GM21786 (cell line): Measurements from ENCODE around the gene MYL12A.
"Not testable (repeated sequence)": the region's sequence is repeated elsewhere in the genome, so short reads cannot be mapped to it uniquely, and the experiment has no call there.

Experiments used
- ATAC-seq: cut with Tn5 transposase; IDR thresholded peaks from one replicate; pipeline ENCODE4 v1.9.1; 2021; ENCODE audit not compliant: unreplicated experiment

MYL12A gene

GRCh38 chr18:3247240-3248061 is at the start of gene MYL12A:
MYL12A (plus strand) TSS chr18:3247801; CDS start chr18:3253248, 5,447 bp downstream.
- ATAC-seq = peak; percentile 79

GRCh38 chr18:3198260-3198860 is 49.2 kb upstream of the MYL12A start:
- ATAC-seq = not testable (repeated sequence)

- ATAC-seq = no peak
These were observed 47.5 kb upstream of the MYL12A start for GRCh38 chr18:3199942-3200645.

GRCh38 chr18:3205239-3205638 is 42.4 kb upstream of the MYL12A start:
- ATAC-seq = no peak

GRCh38 chr18:3207565-3207964 is 40.0 kb upstream of the MYL12A start:
- no peak for ATAC-seq

GRCh38 chr18:3209859-3210569 is 37.6 kb upstream of the MYL12A start:
- peak; percentile 88 for ATAC-seq

GRCh38 chr18:3211236-3211992 is 36.2 kb upstream of the MYL12A start:
- no peak for ATAC-seq

GRCh38 chr18:3212657-3213056 is 34.9 kb upstream of the MYL12A start:
- no peak for ATAC-seq

- no peak for ATAC-seq
These were observed 34.1 kb upstream of the MYL12A start for GRCh38 chr18:3213300-3214059.

- no peak for ATAC-seq
These were observed 32.6 kb upstream of the MYL12A start for GRCh38 chr18:3214855-3215637.

GRCh38 chr18:3216987-3217386 is 30.6 kb upstream of the MYL12A start:
- no peak for ATAC-seq

- ATAC-seq = no peak
These were observed 29.5 kb upstream of the MYL12A start for GRCh38 chr18:3217948-3218647.

GRCh38 chr18:3218819-3219218 is 28.8 kb upstream of the MYL12A start:
- ATAC-seq = no peak

- ATAC-seq = no peak
These were observed 28.4 kb upstream of the MYL12A start for GRCh38 chr18:3219241-3219630.

- no peak for ATAC-seq
These were observed 27.8 kb upstream of the MYL12A start, which contains the start of gene MYOM1 for GRCh38 chr18:3219631-3220335. MYOM1 (minus strand) TSS chr18:3219968; CDS start chr18:3215223, 4,745 bp downstream.

- ATAC-seq = not testable (repeated sequence)
These were observed 26.7 kb upstream of the MYL12A start for GRCh38 chr18:3220868-3221267.

GRCh38 chr18:3221496-3221895 is 26.1 kb upstream of the MYL12A start:
- no peak for ATAC-seq

- ATAC-seq = no peak
These were observed 24.2 kb upstream of the MYL12A start for GRCh38 chr18:3223356-3223755.
